Hematopoietic multipotent progenitor cell treated with erythropoietin and hydrocortisone succinate and interleukin-3 and kit ligand, for 17 days (in vitro differentiated cells): ENCODE measurements around the gene SLX4IP.

ENCODE experiments used
- DNase-seq: peaks from one replicate; pipeline ENCODE4 v3.0.0-alpha.2; 2015; ENCODE audit warnings: low spot score

Gene SLX4IP

GRCh38 chr20:10633718-10634117, 198.6 kb downstream of the SLX4IP start:
- DNase-seq, result no peak

GRCh38 chr20:10634211-10634610, 199.1 kb downstream of the SLX4IP start:
- no peak for DNase-seq

GRCh38 chr20:10634683-10635411, 199.7 kb downstream of the SLX4IP start:
- no peak for DNase-seq

GRCh38 chr20:10635476-10636208, 200.5 kb downstream of the SLX4IP start:
- no peak for DNase-seq

- DNase-seq, result no peak
Observed at GRCh38 chr20:10636326-10636818, 201.3 kb downstream of the SLX4IP start.

GRCh38 chr20:10637031-10637559, 202.0 kb downstream of the SLX4IP start:
- DNase-seq, result no peak

- no peak for DNase-seq
Observed at GRCh38 chr20:10637563-10637962, 202.5 kb downstream of the SLX4IP start.

GRCh38 chr20:10639077-10639736, 204.1 kb downstream of the SLX4IP start:
- no peak for DNase-seq

- DNase-seq, result no peak
Observed at GRCh38 chr20:10639737-10640556, 204.8 kb downstream of the SLX4IP start.

- no peak for DNase-seq
Observed at GRCh38 chr20:10640897-10641296, 205.8 kb downstream of the SLX4IP start.

- no peak for DNase-seq
Observed at GRCh38 chr20:10641467-10641866, 206.4 kb downstream of the SLX4IP start.

GRCh38 chr20:10641893-10642292, 206.8 kb downstream of the SLX4IP start:
- DNase-seq, result no peak

- no peak for DNase-seq
Observed at GRCh38 chr20:10642856-10643559, 207.9 kb downstream of the SLX4IP start.

GRCh38 chr20:10643560-10643873, 208.4 kb downstream of the SLX4IP start:
- DNase-seq, result no peak

- DNase-seq, result no peak
Observed at GRCh38 chr20:10644458-10645204, 209.5 kb downstream of the SLX4IP start.

- DNase-seq, result no peak
Observed at GRCh38 chr20:10645205-10645570, 210.1 kb downstream of the SLX4IP start.

GRCh38 chr20:10646006-10646405, 210.9 kb downstream of the SLX4IP start:
- no peak for DNase-seq

- DNase-seq, result no peak
Observed at GRCh38 chr20:10646886-10647420, 211.8 kb downstream of the SLX4IP start.

GRCh38 chr20:10647471-10647870, 212.4 kb downstream of the SLX4IP start:
- DNase-seq, result no peak

- no peak for DNase-seq
Observed at GRCh38 chr20:10647909-10648308, 212.8 kb downstream of the SLX4IP start.
